HepG2 (cell line): Measurements from ENCODE around the gene TMEM253. TPM values are rescaled to one million over a fixed set of nuclear protein-coding genes. Genes with fewer than 3 reads are reported as not detected.

Experiments used
- CREB1 ChIP-seq, 2 experiments: fragments of 450-650 bp in 1 of 2; IDR thresholded peaks; 2 replicates each; pipeline ENCODE4 v1.6.1; 2016 to 2017; ENCODE audit warnings: control low read depth in 1 of 2, mild to moderate bottlenecking in 1 of 2, missing compliant biosample characterization in 1 of 2, missing genetic modification characterization in 1 of 2
- HDAC1 ChIP-seq: sonication (generic); formaldehyde crosslinking; IDR thresholded peaks from 2 replicates; pipeline ENCODE4 v1.5.1; 2020; ENCODE audit warnings: mild to moderate bottlenecking, missing genetic modification reagents
- JARID2 ChIP-seq: sonication (generic); formaldehyde crosslinking; IDR thresholded peaks from 2 replicates; pipeline ENCODE4 v1.8.1; 2023; ENCODE audit warnings: missing genetic modification reagents, inconsistent platforms; ENCODE audit not compliant: insufficient replicate concordance
- PTBP1 ChIP-seq: fragments of 200-400 bp; formaldehyde crosslinking; IDR thresholded peaks from 2 replicates; pipeline ENCODE4 v1.6.1; 2018; ENCODE audit warnings: low read length, low read depth; ENCODE audit not compliant: poor library complexity, severe bottlenecking
- REPIN1 ChIP-seq: sonication (generic); formaldehyde crosslinking; IDR thresholded peaks from 2 replicates; pipeline ENCODE4 v1.8.0; 2022; ENCODE audit warnings: missing genetic modification reagents, low read depth, mild to moderate bottlenecking, borderline replicate concordance
- SRSF1 ChIP-seq: fragments of 200-400 bp; formaldehyde crosslinking; optimal IDR thresholded peaks from 2 replicates; pipeline ENCODE3; 2017; ENCODE audit warnings: mild to moderate bottlenecking, low read depth, low read length, moderate library complexity
- ZEB1 ChIP-seq: IDR thresholded peaks from 2 replicates; pipeline ENCODE4 v1.6.1; 2012; ENCODE audit warnings: mild to moderate bottlenecking, low read depth, inconsistent platforms; ENCODE audit not compliant: insufficient replicate concordance
- ZNF121 ChIP-seq: sonication (generic); formaldehyde crosslinking; IDR thresholded peaks from 2 replicates; pipeline ENCODE4 v1.5.0; 2020; ENCODE audit warnings: mild to moderate bottlenecking, missing genetic modification reagents
- ZNF614 ChIP-seq: IDR thresholded peaks from 2 replicates; pipeline ENCODE4 v1.6.1; 2018; ENCODE audit warnings: missing biosample characterization, missing genetic modification reagents, inconsistent platforms, borderline replicate concordance
- ZNF83 ChIP-seq: sonication (generic); formaldehyde crosslinking; IDR thresholded peaks from 2 replicates; pipeline ENCODE4 v1.4.0; 2020; ENCODE audit warnings: missing genetic modification reagents, mild to moderate bottlenecking, borderline replicate concordance
- ZSCAN22 ChIP-seq: sonication (generic); formaldehyde crosslinking; IDR thresholded peaks from 2 replicates; pipeline ENCODE4 v1.4.0; 2020; ENCODE audit warnings: mild to moderate bottlenecking, missing genetic modification reagents
- polyA plus RNA-seq, 8 experiments: library from polyadenylated mRNA; depleted of rRNA in 3 of 8; stranded (reverse) in 7 of 8; unstranded in 1 of 8; fragments of >200 nt; fragmentation: Illumina TruSeq in 4 of 8; extraction: Trizol in 4 of 8; gene quantifications; 2 replicates each; pipeline versions ENCODE4 v1.2.1 to v1.2.3, GENCODE V29; 2011 to 2016; ENCODE audit warnings: low read depth in 4 of 8, missing spikeins in 1 of 8, mixed read lengths in 1 of 8; ENCODE audit not compliant: insufficient read depth in 1 of 8
- total RNA-seq, 5 experiments: library from RNA; depleted of rRNA; stranded (reverse); fragments of >200 nt; fragmentation: Illumina TruSeq; extraction: Trizol; gene quantifications; 2 replicates each; pipeline ENCODE4 v1.2.3, GENCODE V29; 2016; ENCODE audit warnings: low read depth in 1 of 5
- TF ChIP-seq, protein P1 (sequence below): sonication (generic); formaldehyde crosslinking; IDR thresholded peaks from 2 replicates; pipeline ENCODE4 v1.8.0; 2022; ENCODE audit warnings: low read depth, missing genetic modification reagents
- TF ChIP-seq, protein P2 (sequence below): sonication (generic); formaldehyde crosslinking; IDR thresholded peaks from 2 replicates; pipeline ENCODE4 v1.5.0; 2020; ENCODE audit warnings: missing genetic modification reagents, mild to moderate bottlenecking, borderline replicate concordance
- TF ChIP-seq, protein P3 (sequence below): sonication (generic); formaldehyde crosslinking; IDR thresholded peaks from 2 replicates; pipeline ENCODE4 v1.5.0; 2020; ENCODE audit warnings: missing genetic modification reagents
- TF ChIP-seq, protein P4 (sequence below): sonication (generic); formaldehyde crosslinking; IDR thresholded peaks from 2 replicates; pipeline ENCODE4 v1.5.0; 2020; ENCODE audit warnings: mild to moderate bottlenecking, missing genetic modification reagents
- TF ChIP-seq, protein P5 (sequence below): sonication (generic); formaldehyde crosslinking; IDR thresholded peaks from 2 replicates; pipeline ENCODE4 v1.9.0; 2021; ENCODE audit warnings: missing genetic modification reagents, mild to moderate bottlenecking, borderline replicate concordance
- TF ChIP-seq, protein P6 (sequence below), 2 experiments: sonication (generic) in 1 of 2; formaldehyde crosslinking in 1 of 2; IDR thresholded peaks; 2 replicates each; pipeline versions ENCODE4 v1.4.0 to v1.6.1; 2016 to 2020; ENCODE audit warnings: borderline replicate concordance in 1 of 2, low read depth in 1 of 2, mild to moderate bottlenecking in 1 of 2, missing genetic modification reagents in 1 of 2

The TMEM253 gene
- total and polyA plus RNA-seq, 2 of the 13 experiments (the other 11 are each of a cell fraction or from before 2014, with no cell fraction given) = 0.29 to 0.45 TPM

DNA sequence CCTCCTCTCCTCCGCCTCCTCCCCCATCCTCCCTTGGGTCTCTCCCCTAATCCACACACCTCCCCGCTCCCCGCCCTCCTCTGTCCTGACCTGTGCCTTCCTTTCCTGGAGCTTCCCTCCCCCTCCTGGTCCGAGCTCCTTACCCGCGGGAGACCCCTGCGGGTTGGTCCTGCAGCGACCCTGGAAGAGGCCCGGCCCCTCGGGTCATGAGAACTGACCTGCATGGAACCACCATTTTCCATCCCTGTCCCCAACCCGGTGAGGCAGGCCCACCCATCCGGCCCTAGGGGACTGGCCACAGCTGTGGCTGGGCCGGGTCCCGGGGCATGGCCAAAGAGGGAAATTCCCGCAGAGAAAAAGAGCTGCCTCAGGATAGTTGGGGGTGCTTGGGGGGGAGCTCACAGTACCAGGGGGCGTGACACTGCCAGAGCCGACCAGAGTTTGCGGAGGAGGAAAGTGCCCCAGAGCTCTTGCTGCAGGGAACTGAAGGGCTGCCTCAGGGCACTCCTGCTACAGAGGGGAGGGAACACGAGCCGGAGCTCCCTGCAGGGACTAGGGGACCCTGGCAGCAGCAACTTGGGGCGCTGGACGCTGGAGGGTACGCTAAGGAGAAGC lies 30.1 kb upstream of the TMEM253 start (continued):
- TF ChIP-seq, protein P1, sequence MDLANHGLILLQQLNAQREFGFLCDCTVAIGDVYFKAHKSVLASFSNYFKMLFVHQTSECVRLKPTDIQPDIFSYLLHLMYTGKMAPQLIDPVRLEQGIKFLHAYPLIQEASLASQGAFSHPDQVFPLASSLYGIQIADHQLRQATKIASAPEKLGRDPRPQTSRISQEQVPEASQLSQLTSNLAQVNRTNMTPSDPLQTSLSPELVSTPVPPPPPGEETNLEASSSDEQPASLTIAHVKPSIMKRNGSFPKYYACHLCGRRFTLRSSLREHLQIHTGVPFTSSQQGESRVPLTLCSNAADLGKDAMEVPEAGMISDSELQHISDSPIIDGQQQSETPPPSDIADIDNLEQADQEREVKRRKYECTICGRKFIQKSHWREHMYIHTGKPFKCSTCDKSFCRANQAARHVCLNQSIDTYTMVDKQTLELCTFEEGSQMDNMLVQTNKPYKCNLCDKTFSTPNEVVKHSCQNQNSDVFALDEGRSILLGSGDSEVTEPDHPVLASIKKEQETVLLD (CRISPR knock-in tag) = no peak; the same call in 1 of the 2 replicates
- no peak for TF ChIP-seq CREB1 (IDR thresholded peaks at IDR 0.05)
- no peak for TF ChIP-seq CREB1 (CRISPR knock-in tag; IDR thresholded peaks at IDR 0.05)
- TF ChIP-seq, protein P2, sequence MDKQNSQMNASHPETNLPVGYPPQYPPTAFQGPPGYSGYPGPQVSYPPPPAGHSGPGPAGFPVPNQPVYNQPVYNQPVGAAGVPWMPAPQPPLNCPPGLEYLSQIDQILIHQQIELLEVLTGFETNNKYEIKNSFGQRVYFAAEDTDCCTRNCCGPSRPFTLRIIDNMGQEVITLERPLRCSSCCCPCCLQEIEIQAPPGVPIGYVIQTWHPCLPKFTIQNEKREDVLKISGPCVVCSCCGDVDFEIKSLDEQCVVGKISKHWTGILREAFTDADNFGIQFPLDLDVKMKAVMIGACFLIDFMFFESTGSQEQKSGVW (CRISPR knock-in tag) = no peak
- no peak for TF ChIP-seq ZNF83 (CRISPR knock-in tag)
- TF ChIP-seq SRSF1 = peak; percentile 57
- TF ChIP-seq, protein P3, sequence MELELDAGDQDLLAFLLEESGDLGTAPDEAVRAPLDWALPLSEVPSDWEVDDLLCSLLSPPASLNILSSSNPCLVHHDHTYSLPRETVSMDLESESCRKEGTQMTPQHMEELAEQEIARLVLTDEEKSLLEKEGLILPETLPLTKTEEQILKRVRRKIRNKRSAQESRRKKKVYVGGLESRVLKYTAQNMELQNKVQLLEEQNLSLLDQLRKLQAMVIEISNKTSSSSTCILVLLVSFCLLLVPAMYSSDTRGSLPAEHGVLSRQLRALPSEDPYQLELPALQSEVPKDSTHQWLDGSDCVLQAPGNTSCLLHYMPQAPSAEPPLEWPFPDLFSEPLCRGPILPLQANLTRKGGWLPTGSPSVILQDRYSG = no peak
- no peak; the same call in 1 of the 2 replicates for TF ChIP-seq ZNF121
- TF ChIP-seq, protein P4, sequence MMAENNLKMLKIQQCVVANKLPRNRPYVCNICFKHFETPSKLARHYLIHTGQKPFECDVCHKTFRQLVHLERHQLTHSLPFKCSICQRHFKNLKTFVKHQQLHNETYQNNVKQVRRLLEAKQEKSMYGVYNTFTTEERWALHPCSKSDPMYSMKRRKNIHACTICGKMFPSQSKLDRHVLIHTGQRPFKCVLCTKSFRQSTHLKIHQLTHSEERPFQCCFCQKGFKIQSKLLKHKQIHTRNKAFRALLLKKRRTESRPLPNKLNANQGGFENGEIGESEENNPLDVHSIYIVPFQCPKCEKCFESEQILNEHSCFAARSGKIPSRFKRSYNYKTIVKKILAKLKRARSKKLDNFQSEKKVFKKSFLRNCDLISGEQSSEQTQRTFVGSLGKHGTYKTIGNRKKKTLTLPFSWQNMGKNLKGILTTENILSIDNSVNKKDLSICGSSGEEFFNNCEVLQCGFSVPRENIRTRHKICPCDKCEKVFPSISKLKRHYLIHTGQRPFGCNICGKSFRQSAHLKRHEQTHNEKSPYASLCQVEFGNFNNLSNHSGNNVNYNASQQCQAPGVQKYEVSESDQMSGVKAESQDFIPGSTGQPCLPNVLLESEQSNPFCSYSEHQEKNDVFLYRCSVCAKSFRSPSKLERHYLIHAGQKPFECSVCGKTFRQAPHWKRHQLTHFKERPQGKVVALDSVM (CRISPR knock-in tag) = no peak; the same call in 1 of the 2 replicates
- TF ChIP-seq ZEB1 = no peak
- TF ChIP-seq, protein P5, sequence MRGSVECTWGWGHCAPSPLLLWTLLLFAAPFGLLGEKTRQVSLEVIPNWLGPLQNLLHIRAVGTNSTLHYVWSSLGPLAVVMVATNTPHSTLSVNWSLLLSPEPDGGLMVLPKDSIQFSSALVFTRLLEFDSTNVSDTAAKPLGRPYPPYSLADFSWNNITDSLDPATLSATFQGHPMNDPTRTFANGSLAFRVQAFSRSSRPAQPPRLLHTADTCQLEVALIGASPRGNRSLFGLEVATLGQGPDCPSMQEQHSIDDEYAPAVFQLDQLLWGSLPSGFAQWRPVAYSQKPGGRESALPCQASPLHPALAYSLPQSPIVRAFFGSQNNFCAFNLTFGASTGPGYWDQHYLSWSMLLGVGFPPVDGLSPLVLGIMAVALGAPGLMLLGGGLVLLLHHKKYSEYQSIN = no peak
- no peak for TF ChIP-seq REPIN1 (CRISPR knock-in tag)
- TF ChIP-seq ZNF614 (CRISPR knock-in tag) = no peak
- TF ChIP-seq HDAC1 = no peak
- TF ChIP-seq, protein P6, sequence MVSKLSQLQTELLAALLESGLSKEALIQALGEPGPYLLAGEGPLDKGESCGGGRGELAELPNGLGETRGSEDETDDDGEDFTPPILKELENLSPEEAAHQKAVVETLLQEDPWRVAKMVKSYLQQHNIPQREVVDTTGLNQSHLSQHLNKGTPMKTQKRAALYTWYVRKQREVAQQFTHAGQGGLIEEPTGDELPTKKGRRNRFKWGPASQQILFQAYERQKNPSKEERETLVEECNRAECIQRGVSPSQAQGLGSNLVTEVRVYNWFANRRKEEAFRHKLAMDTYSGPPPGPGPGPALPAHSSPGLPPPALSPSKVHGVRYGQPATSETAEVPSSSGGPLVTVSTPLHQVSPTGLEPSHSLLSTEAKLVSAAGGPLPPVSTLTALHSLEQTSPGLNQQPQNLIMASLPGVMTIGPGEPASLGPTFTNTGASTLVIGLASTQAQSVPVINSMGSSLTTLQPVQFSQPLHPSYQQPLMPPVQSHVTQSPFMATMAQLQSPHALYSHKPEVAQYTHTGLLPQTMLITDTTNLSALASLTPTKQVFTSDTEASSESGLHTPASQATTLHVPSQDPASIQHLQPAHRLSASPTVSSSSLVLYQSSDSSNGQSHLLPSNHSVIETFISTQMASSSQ (IDR thresholded peaks at IDR 0.05; ENCODE audit: low read depth) = no peak
- TF ChIP-seq, protein P6 (CRISPR knock-in tag; IDR thresholded peaks at IDR 0.05; ENCODE audit: borderline replicate concordance) = no peak
- TF ChIP-seq JARID2 = no peak
- TF ChIP-seq PTBP1 = peak; percentile 66
- no peak for TF ChIP-seq ZSCAN22 (CRISPR knock-in tag)
